Vagina (tissue), 2 donors: Measurements from ENCODE around the gene TSC22D3. TPM values are rescaled to one million over a fixed set of nuclear protein-coding genes. Genes with fewer than 3 reads are reported as not detected.

Experiments used
- DNase-seq, 2 donors: peaks; one replicate each; pipeline ENCODE4 v3.0.0-alpha.2; 2017; ENCODE audit errors: extremely low spot score in 2 of 2
- H3K27ac ChIP-seq: fragments of 200-600 bp; sonication (generic); one replicate; pipeline ENCODE4 v1.5.1; 2019
- H3K27me3 ChIP-seq: fragments of 200-600 bp; sonication (generic); one replicate; pipeline ENCODE4 v1.5.1; 2019
- H3K36me3 ChIP-seq, 2 donors: fragments of 200-600 bp; sonication (generic); one replicate each; pipeline ENCODE4 v1.5.1; 2017 to 2019
- H3K4me1 ChIP-seq: fragments of 200-600 bp; sonication (generic); one replicate; pipeline ENCODE4 v1.5.1; 2019
- H3K4me3 ChIP-seq, 2 donors: fragments of 200-600 bp; sonication (generic); 1 replicate in 1 of 2; 2 replicates in 1 of 2; pipeline ENCODE4 v1.5.1; 2016 to 2019
- H3K9me3 ChIP-seq: fragments of 200-600 bp; sonication (generic); one replicate; pipeline ENCODE4 v1.5.1; 2019
- POLR2A ChIP-seq, 2 donors: fragments of 450-650 bp; IDR thresholded peaks; one replicate each; pipeline ENCODE4 v1.6.1; 2017; ENCODE audit warnings: antibody characterized with exemption in 2 of 2, mild to moderate bottlenecking in 2 of 2, moderate library complexity in 2 of 2
- POLR2AphosphoS5 ChIP-seq, 2 donors: sonication (generic); formaldehyde crosslinking; IDR thresholded peaks; one replicate each; pipeline ENCODE4 v1.9.0; 2017; ENCODE audit warnings: antibody characterized with exemption in 2 of 2, mild to moderate bottlenecking in 2 of 2, low read depth in 1 of 2; ENCODE audit not compliant: insufficient read depth in 1 of 2
- intact Hi-C: fragments of 100-400 bp; cut with DNase I; formaldehyde crosslinking; loops from one replicate; pipeline ENCODE4 v1.15.1; 2023
- total RNA-seq: library from RNA; depleted of rRNA; stranded (reverse); fragments of >200 nt; gene quantifications from one replicate; pipeline ENCODE4 v1.2.3, GENCODE V29; 2016
- TF ChIP-seq, protein P1 (sequence below), 3 experiments: fragments of 450-650 bp in 2 of 3; fragments of 200-600 bp in 1 of 3; sonication (generic) in 1 of 3; IDR thresholded peaks; one replicate each; pipeline ENCODE4 v1.5.1; 2017 to 2019; ENCODE audit warnings: antibody characterized with exemption in 3 of 3, mild to moderate bottlenecking in 2 of 3, moderate library complexity in 2 of 3

TSC22D3 gene
- total RNA-seq, 1 donor from 2014 or later = 780 TPM

GRCh38 chrX:107710617-107711391 lies 64.8 kb downstream of the TSC22D3 start:
- H3K27ac ChIP-seq = peak overlapping the region; percentile 98
- H3K36me3 ChIP-seq = peaks cover 0 to 26% of the 10 kb centered on the region in 2 donors
- TF ChIP-seq POLR2A (IDR thresholded peaks at IDR 0.05) (no peak), POLR2AphosphoS5 (IDR thresholded peaks at IDR 0.05; ENCODE audit: insufficient read depth in 1 of 2, low read depth in 1 of 2) (peak; percentile 21 to 89)
- H3K27me3 ChIP-seq = no peaks in the 10 kb centered on the region
- peaks cover 23% of the 10 kb centered on the region for H3K4me1 ChIP-seq
- intact Hi-C loops = no loop called here
- H3K9me3 ChIP-seq = no peaks in the 10 kb centered on the region
- peak overlapping the region in 1 of 2 donors; percentile 14 for H3K4me3 ChIP-seq
- DNase-seq = no peak

- TF ChIP-seq POLR2AphosphoS5 (IDR thresholded peaks at IDR 0.05; ENCODE audit: insufficient read depth in 1 of 2, low read depth in 1 of 2) = no peak
- no peak for TF ChIP-seq POLR2A (IDR thresholded peaks at IDR 0.05)
- TF ChIP-seq, protein P1, sequence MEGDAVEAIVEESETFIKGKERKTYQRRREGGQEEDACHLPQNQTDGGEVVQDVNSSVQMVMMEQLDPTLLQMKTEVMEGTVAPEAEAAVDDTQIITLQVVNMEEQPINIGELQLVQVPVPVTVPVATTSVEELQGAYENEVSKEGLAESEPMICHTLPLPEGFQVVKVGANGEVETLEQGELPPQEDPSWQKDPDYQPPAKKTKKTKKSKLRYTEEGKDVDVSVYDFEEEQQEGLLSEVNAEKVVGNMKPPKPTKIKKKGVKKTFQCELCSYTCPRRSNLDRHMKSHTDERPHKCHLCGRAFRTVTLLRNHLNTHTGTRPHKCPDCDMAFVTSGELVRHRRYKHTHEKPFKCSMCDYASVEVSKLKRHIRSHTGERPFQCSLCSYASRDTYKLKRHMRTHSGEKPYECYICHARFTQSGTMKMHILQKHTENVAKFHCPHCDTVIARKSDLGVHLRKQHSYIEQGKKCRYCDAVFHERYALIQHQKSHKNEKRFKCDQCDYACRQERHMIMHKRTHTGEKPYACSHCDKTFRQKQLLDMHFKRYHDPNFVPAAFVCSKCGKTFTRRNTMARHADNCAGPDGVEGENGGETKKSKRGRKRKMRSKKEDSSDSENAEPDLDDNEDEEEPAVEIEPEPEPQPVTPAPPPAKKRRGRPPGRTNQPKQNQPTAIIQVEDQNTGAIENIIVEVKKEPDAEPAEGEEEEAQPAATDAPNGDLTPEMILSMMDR (IDR thresholded peaks at IDR 0.05) = no peak
- no peaks in the 10 kb centered on the region for H3K27me3 ChIP-seq
- H3K4me3 ChIP-seq = no peak overlapping the region
- intact Hi-C loops = no loop called here
- H3K36me3 ChIP-seq = peaks cover 0 to 11% of the 10 kb centered on the region in 2 donors
- H3K27ac ChIP-seq = peak overlapping the region; percentile 98
- DNase-seq = no peak
- peaks cover 23% of the 10 kb centered on the region for H3K4me1 ChIP-seq
- H3K9me3 ChIP-seq = no peaks in the 10 kb centered on the region
Observed at GRCh38 chrX:107709266-107709806, 66.3 kb downstream of the TSC22D3 start.

DNA sequence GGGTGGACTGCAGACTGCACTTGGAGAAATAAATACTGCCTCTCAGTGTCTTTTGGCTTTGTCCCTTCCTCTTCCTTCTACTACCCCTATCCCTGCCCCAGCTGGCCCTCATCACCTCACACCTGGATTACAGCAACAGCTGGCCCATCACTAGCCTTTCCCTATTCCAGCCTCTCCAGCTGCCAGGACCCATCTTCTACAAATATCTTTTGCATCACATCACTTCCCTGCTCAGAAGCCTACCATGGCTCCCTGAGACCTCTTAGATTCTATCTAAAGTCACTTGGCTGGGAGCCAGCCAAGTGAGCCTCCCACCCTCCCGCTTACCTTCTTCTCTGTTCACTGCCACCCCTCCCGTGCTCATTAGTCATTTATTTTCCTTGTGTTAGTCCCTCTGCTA lies 66.8 kb downstream of the TSC22D3 start:
- H3K4me1 ChIP-seq = peaks cover 18% of the 10 kb centered on the region
- TF ChIP-seq POLR2AphosphoS5 (IDR thresholded peaks at IDR 0.05; ENCODE audit: insufficient read depth in 1 of 2, low read depth in 1 of 2) = no peak
- intact Hi-C loops = no loop called here
- DNase-seq = no peak
- no peaks in the 10 kb centered on the region for H3K27me3 ChIP-seq
- peaks cover 0 to 6% of the 10 kb centered on the region in 2 donors for H3K36me3 ChIP-seq
- no peaks in the 10 kb centered on the region for H3K9me3 ChIP-seq
- H3K27ac ChIP-seq = no peak overlapping the region
- H3K4me3 ChIP-seq = no peak overlapping the region

DNA sequence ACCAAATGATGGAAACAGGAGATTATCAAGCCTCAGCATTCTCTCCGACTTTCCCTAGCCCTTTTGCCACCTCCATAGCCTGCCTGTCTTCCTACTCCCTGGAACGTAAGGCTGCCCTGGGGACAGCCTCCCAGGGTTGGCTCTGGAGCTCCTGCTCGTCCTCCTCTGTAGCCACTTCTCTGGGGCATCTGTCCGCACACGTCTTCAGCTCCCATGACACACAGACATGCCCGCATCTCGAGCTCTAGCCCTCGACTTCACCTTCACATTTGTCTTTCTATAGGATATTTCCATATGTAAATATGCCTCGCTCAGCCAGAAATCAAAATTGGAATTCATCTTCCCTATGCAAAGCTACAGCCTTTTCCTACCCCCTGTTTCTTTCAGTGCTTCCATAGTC lies 67.7 kb downstream of the TSC22D3 start:
- Histone ChIP-seq H3K36me3 (no peaks in the 10 kb centered on the region), H3K27me3 (no peaks in the 10 kb centered on the region), H3K4me3 (no peak overlapping the region), H3K4me1 (peaks cover 10% of the 10 kb centered on the region), H3K9me3 (no peaks in the 10 kb centered on the region), H3K27ac (no peak overlapping the region)
- DNase-seq = no peak
- TF ChIP-seq, protein P1 (IDR thresholded peaks at IDR 0.05) = no peak
- no peak for TF ChIP-seq POLR2A (IDR thresholded peaks at IDR 0.05)
- no peak for TF ChIP-seq POLR2AphosphoS5 (IDR thresholded peaks at IDR 0.05; ENCODE audit: insufficient read depth in 1 of 2, low read depth in 1 of 2)
- intact Hi-C loops = no loop called here

DNA sequence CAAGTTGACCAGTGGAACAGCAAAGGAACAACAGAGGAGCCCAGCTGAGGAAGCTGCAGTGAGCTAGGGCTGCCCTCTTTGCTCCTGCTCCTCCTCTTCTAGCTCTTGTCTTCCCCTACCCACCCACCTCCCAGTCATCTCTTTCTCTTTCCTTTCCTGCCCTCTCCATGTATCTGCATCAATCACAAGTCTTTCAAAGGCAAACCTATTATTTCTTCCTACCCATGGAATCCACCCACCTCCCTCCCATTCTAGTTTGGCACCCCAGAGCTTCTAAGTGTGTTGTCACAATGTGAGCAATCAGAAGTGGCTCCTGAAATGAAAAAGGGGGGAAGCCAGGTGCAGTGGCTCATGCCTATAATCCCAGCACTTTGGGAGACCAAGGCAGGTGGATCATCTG lies 69.3 kb downstream of the TSC22D3 start:
- Histone ChIP-seq H3K36me3 (no peaks in the 10 kb centered on the region), H3K4me3 (no peak overlapping the region), H3K27me3 (no peaks in the 10 kb centered on the region), H3K4me1 (peaks cover 18% of the 10 kb centered on the region), H3K9me3 (no peaks in the 10 kb centered on the region), H3K27ac (no peak overlapping the region)
- no peak for TF ChIP-seq POLR2AphosphoS5 (IDR thresholded peaks at IDR 0.05; ENCODE audit: insufficient read depth in 1 of 2, low read depth in 1 of 2)
- TF ChIP-seq POLR2A (IDR thresholded peaks at IDR 0.05) = no peak
- TF ChIP-seq, protein P1 (IDR thresholded peaks at IDR 0.05) = no peak
- intact Hi-C loops = no loop called here
- no peak for DNase-seq

DNA sequence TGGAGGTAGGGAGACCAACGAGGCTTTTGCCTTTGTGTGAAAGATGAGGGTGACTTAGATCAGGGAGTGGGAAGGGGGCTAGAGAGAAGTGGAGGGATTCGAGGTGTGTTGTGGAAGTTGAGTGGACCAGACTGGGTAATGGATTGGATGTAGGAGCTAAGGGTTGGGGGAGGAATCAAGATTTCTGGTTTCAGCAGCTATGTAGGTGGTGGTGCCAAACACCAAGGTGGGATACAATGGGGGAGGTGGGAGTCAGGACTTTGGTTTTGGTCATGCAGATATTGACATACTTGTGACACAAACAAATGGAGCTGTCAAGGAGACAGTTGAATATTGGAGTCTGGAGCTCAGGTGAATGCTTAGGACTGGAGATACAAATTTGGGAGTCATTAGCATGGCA lies 71.0 kb downstream of the TSC22D3 start:
- no peaks in the 10 kb centered on the region for H3K9me3 ChIP-seq
- TF ChIP-seq POLR2A (IDR thresholded peaks at IDR 0.05) = no peak
- TF ChIP-seq, protein P1 (IDR thresholded peaks at IDR 0.05) = no peak
- TF ChIP-seq POLR2AphosphoS5 (IDR thresholded peaks at IDR 0.05; ENCODE audit: insufficient read depth in 1 of 2, low read depth in 1 of 2) = no peak
- no peak for DNase-seq
- no peaks in the 10 kb centered on the region for H3K27me3 ChIP-seq
- H3K4me3 ChIP-seq = no peak overlapping the region
- no peaks in the 10 kb centered on the region for H3K36me3 ChIP-seq
- intact Hi-C loops = no loop called here
- peaks cover 22% of the 10 kb centered on the region for H3K4me1 ChIP-seq
- no peak overlapping the region for H3K27ac ChIP-seq
